ENCODE results near the gene BMP2. TPM values are rescaled to one million over a fixed set of nuclear protein-coding genes. Genes with fewer than 3 reads are reported as not detected.

BMP2 gene
- total and polyA plus RNA-seq, 7 donors = 2.6 to 15.0 (median 3.2) TPM

GRCh38 chr20:6730672-6731328, 36.7 kb upstream of the BMP2 start:
- H3K27me3 ChIP-seq = no peaks in the 10 kb centered on the region
- no peak for DNase-seq
- no peaks in the 10 kb centered on the region for H3K36me3 ChIP-seq
- no peaks in the 10 kb centered on the region for H3K4me1 ChIP-seq
- intact Hi-C loops (cut with DNase I) = no loop called here
- TF ChIP-seq CTCF (IDR thresholded peaks at IDR 0.05) (no peak), EP300 (IDR thresholded peaks at IDR 0.05) (no peak), POLR2AphosphoS5 (IDR thresholded peaks at IDR 0.05) (no peak), POLR2A (IDR thresholded peaks at IDR 0.05) (no peak)
- H3K27ac ChIP-seq = no peak overlapping the region
- no peak overlapping the region for H3K4me3 ChIP-seq
- WGBS, 2 donors = 75 to 85% methylated on average over 9 of the region's 9 CpGs
- H3K9me3 ChIP-seq = peaks cover 0 to 3% (median 1%) of the 10 kb centered on the region in 4 donors

GRCh38 chr20:6732001-6732447, 35.5 kb upstream of the BMP2 start:
- intact Hi-C loops (cut with DNase I) = no loop called here
- H3K27ac ChIP-seq = peak overlapping the region in 3 of 4 donors; percentile 1 to 35 (median 14)
- peaks cover 0 to 3% (median 1%) of the 10 kb centered on the region in 4 donors for H3K9me3 ChIP-seq
- H3K4me3 ChIP-seq = no peak overlapping the region
- WGBS, 2 donors = 68 to 69% methylated on average over 3 of the region's 3 CpGs
- peak; percentile 17 to 62 (median 42) for TF ChIP-seq POLR2AphosphoS5 (IDR thresholded peaks at IDR 0.05)
- TF ChIP-seq POLR2A (IDR thresholded peaks at IDR 0.05) = no peak
- TF ChIP-seq EP300 (IDR thresholded peaks at IDR 0.05) = peak in 1 of 4 donors; percentile 19
- no peaks in the 10 kb centered on the region for H3K4me1 ChIP-seq
- peak; percentile 83 for DNase-seq
- H3K27me3 ChIP-seq = no peaks in the 10 kb centered on the region
- no peaks in the 10 kb centered on the region for H3K36me3 ChIP-seq

- Histone ChIP-seq H3K27me3 (no peaks in the 10 kb centered on the region), H3K4me3 (no peak overlapping the region), H3K4me1 (no peaks in the 10 kb centered on the region), H3K9me3 (peaks cover 0 to 3% (median 1%) of the 10 kb centered on the region in 4 donors), H3K27ac (no peak overlapping the region), H3K36me3 (no peaks in the 10 kb centered on the region)
- WGBS, 2 donors = 93 to 95% methylated on average over 6 of the region's 6 CpGs
- TF ChIP-seq POLR2A (IDR thresholded peaks at IDR 0.05) = no peak
- TF ChIP-seq CTCF (IDR thresholded peaks at IDR 0.05) = no peak
- TF ChIP-seq EP300 (IDR thresholded peaks at IDR 0.05) = no peak
- TF ChIP-seq POLR2AphosphoS5 (IDR thresholded peaks at IDR 0.05) = no peak
- intact Hi-C loops (cut with DNase I) = no loop called here
- no peak for DNase-seq
These were observed 34.6 kb upstream of the BMP2 start for GRCh38 chr20:6732851-6733250.

GRCh38 chr20:6733965-6734364, 33.5 kb upstream of the BMP2 start:
- WGBS, 2 donors = 82 to 93% methylated on average over 1 of the region's 1 CpG
- no peak overlapping the region for H3K27ac ChIP-seq
- peaks cover 0 to 3% (median 1%) of the 10 kb centered on the region in 4 donors for H3K9me3 ChIP-seq
- intact Hi-C loops (cut with DNase I) = no loop called here
- H3K4me1 ChIP-seq = no peaks in the 10 kb centered on the region
- H3K36me3 ChIP-seq = no peaks in the 10 kb centered on the region
- no peaks in the 10 kb centered on the region for H3K27me3 ChIP-seq
- DNase-seq = no peak
- TF ChIP-seq CTCF (IDR thresholded peaks at IDR 0.05) (no peak), POLR2AphosphoS5 (IDR thresholded peaks at IDR 0.05) (no peak), POLR2A (IDR thresholded peaks at IDR 0.05) (no peak), EP300 (IDR thresholded peaks at IDR 0.05) (no peak)
- no peak overlapping the region for H3K4me3 ChIP-seq

- intact Hi-C loops (cut with DNase I) = no loop called here
- H3K4me1 ChIP-seq = no peaks in the 10 kb centered on the region
- peaks cover 0 to 3% (median 1%) of the 10 kb centered on the region in 4 donors for H3K9me3 ChIP-seq
- H3K27ac ChIP-seq = peak overlapping the region in 1 of 4 donors; percentile 20
- H3K36me3 ChIP-seq = no peaks in the 10 kb centered on the region
- H3K4me3 ChIP-seq = no peak overlapping the region
- no peaks in the 10 kb centered on the region for H3K27me3 ChIP-seq
- DNase-seq = no peak
- WGBS, 2 donors = 38 to 62% methylated on average over 8 of the region's 8 CpGs
- TF ChIP-seq POLR2AphosphoS5 (IDR thresholded peaks at IDR 0.05) = no peak
- no peak for TF ChIP-seq POLR2A (IDR thresholded peaks at IDR 0.05)
- no peak for TF ChIP-seq CTCF (IDR thresholded peaks at IDR 0.05)
- TF ChIP-seq EP300 (IDR thresholded peaks at IDR 0.05) = no peak
These were observed 31.3 kb upstream of the BMP2 start for GRCh38 chr20:6735942-6736845.
